H1 (cell line): ENCODE measurements around the gene INAVA.

Experiments used
- CTCF ChIP-seq, 3 experiments: IDR thresholded peaks; 1 replicate in 2 of 3; 2 replicates in 1 of 3; pipeline versions ENCODE4 v1.5.1 to v1.6.1; 2011; ENCODE audit warnings: low read length in 3 of 3, mild to moderate bottlenecking in 3 of 3, inconsistent platforms in 2 of 3, low read depth in 1 of 3, moderate library complexity in 1 of 3; ENCODE audit not compliant: insufficient read depth in 1 of 3; ENCODE audit errors: control extremely low read depth in 1 of 3
- EZH2 ChIP-seq: fragments of 200-600 bp; sonication (generic); IDR thresholded peaks from 2 replicates; pipeline ENCODE4 v1.7.1; 2012; ENCODE audit warnings: low read depth, mild to moderate bottlenecking, moderate library complexity, low read length, inconsistent platforms; ENCODE audit not compliant: severe bottlenecking
- TF ChIP-seq, protein P1 (sequence below): IDR thresholded peaks from 2 replicates; pipeline ENCODE4 v1.6.1; 2012; ENCODE audit warnings: inconsistent platforms

GRCh38 chr1:200873116-200873670 is 21.5 kb upstream of the INAVA start:
- TF ChIP-seq CTCF (IDR thresholded peaks at IDR 0.05; ENCODE audit: control extremely low read depth in 1 of 3, insufficient read depth in 1 of 3, low read depth in 1 of 3, low read length in 3 of 3) = no peak
- TF ChIP-seq, protein P1, sequence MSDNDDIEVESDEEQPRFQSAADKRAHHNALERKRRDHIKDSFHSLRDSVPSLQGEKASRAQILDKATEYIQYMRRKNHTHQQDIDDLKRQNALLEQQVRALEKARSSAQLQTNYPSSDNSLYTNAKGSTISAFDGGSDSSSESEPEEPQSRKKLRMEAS = no peak
- no peak for TF ChIP-seq EZH2
